ENCODE results near the gene RARG.

GRCh38 chr12:53235164-53235563 is 3.2 kb upstream of the RARG start:
- TF ChIP-seq CTCF (IDR thresholded peaks at IDR 0.05; ENCODE audit: insufficient read depth, low read depth, low read length) = no peak
- TF ChIP-seq EZH2 (IDR thresholded peaks at IDR 0.05; ENCODE audit: insufficient read depth, low read length) = no peak

All from astrocyte (in vitro differentiated cells and primary cell).